ENCODE data around the gene FCHSD2.

Gene FCHSD2

GRCh38 chr11:72937439-72937838, 204.7 kb downstream of the FCHSD2 start:
- TF ChIP-seq MYC (IDR thresholded peaks at IDR 0.05; ENCODE audit: low read depth, low read length) (no peak), POLR2A (IDR thresholded peaks at IDR 0.05; ENCODE audit: extremely low read depth, insufficient read length) (no peak)
- TF ChIP-seq, protein P1, sequence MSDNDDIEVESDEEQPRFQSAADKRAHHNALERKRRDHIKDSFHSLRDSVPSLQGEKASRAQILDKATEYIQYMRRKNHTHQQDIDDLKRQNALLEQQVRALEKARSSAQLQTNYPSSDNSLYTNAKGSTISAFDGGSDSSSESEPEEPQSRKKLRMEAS (IDR thresholded peaks at IDR 0.05; ENCODE audit: low read depth, low read length) = no peak
- H3K4me3 ChIP-seq (ENCODE audit: low read depth, low read length) = no peak overlapping the region
- DNase-seq (ENCODE audit: low read depth) = no peak

DNA sequence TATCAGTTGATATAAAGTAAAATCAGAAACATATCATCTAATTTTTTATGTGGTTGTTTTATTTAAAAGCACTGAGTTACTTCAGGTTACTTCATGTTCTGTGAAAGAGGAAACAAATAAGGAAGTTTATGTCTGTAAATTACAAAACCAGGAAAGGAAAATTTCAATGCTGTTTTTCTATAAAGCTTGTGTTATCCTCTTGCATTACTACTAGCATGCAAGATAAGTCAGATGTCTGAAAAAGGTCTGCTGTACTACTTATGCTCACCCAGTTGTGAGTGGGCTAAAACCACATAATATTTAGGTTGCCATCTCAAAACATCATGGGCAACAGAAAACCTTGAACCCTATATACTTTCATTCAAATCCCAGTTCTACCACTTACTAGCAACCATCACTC, 206.4 kb downstream of the FCHSD2 start:
- TF ChIP-seq, protein P2, sequence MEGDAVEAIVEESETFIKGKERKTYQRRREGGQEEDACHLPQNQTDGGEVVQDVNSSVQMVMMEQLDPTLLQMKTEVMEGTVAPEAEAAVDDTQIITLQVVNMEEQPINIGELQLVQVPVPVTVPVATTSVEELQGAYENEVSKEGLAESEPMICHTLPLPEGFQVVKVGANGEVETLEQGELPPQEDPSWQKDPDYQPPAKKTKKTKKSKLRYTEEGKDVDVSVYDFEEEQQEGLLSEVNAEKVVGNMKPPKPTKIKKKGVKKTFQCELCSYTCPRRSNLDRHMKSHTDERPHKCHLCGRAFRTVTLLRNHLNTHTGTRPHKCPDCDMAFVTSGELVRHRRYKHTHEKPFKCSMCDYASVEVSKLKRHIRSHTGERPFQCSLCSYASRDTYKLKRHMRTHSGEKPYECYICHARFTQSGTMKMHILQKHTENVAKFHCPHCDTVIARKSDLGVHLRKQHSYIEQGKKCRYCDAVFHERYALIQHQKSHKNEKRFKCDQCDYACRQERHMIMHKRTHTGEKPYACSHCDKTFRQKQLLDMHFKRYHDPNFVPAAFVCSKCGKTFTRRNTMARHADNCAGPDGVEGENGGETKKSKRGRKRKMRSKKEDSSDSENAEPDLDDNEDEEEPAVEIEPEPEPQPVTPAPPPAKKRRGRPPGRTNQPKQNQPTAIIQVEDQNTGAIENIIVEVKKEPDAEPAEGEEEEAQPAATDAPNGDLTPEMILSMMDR (IDR thresholded peaks at IDR 0.05; ENCODE audit: low read depth, low read length) = no peak
- TF ChIP-seq, protein P1 (IDR thresholded peaks at IDR 0.05; ENCODE audit: low read depth, low read length) = no peak
- TF ChIP-seq POLR2A (IDR thresholded peaks at IDR 0.05; ENCODE audit: extremely low read depth, insufficient read length) = no peak
- TF ChIP-seq MYC (IDR thresholded peaks at IDR 0.05; ENCODE audit: low read depth, low read length) = no peak
- no peak for DNase-seq (ENCODE audit: low read depth)
- H3K4me3 ChIP-seq (ENCODE audit: low read depth, low read length) = no peak overlapping the region

DNA sequence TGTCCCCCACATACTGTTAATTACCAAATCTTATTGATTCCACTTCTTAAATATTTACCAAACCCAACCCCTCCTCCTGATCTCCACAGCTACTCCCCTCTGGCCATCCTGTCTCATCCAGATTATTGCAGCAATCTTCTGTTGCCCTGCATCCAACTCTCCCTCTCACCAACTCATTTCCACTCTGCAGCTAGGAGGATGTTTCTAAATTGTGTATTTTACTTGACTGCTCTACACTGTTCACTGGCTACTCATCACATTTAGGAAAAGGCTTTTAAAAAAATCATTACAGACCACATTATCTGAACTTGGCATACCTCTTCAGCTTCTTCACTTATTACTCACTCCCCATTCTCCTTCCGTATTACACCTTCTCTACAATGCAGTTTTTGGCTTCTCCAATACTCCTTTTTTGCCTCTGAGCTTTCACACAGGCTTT, 210.0 kb downstream of the FCHSD2 start:
- no peak overlapping the region for H3K4me3 ChIP-seq (ENCODE audit: low read depth, low read length)
- DNase-seq (ENCODE audit: low read depth) = no peak
- TF ChIP-seq MYC (IDR thresholded peaks at IDR 0.05; ENCODE audit: low read depth, low read length) (no peak), POLR2A (IDR thresholded peaks at IDR 0.05; ENCODE audit: extremely low read depth, insufficient read length) (no peak)

DNA sequence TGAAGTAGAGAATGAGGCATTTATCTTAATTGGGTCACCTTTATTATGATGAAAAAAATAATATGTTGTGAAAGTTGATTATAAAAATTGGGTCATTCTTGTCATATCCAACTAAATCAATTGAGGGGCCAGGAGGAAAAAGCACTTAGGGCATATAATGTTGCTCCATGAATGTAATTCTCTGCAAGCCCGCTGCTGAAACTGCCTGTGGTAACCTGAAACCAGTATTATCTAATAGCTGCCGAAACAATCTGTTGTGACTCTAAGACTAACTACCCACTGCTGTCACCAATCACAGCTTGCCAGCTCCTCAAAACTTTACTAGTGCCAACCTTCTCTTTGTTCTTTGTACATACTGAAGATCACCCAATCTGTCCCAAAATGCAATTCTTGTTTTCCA, 212.1 kb downstream of the FCHSD2 start:
- TF ChIP-seq, protein P2 (IDR thresholded peaks at IDR 0.05; ENCODE audit: low read depth, low read length) = no peak
- TF ChIP-seq, protein P1 (IDR thresholded peaks at IDR 0.05; ENCODE audit: low read depth, low read length) = no peak
- TF ChIP-seq MYC (IDR thresholded peaks at IDR 0.05; ENCODE audit: low read depth, low read length) (no peak), POLR2A (IDR thresholded peaks at IDR 0.05; ENCODE audit: extremely low read depth, insufficient read length) (no peak)
- no peak overlapping the region for H3K4me3 ChIP-seq (ENCODE audit: low read depth, low read length)
- no peak for DNase-seq (ENCODE audit: low read depth)

DNA sequence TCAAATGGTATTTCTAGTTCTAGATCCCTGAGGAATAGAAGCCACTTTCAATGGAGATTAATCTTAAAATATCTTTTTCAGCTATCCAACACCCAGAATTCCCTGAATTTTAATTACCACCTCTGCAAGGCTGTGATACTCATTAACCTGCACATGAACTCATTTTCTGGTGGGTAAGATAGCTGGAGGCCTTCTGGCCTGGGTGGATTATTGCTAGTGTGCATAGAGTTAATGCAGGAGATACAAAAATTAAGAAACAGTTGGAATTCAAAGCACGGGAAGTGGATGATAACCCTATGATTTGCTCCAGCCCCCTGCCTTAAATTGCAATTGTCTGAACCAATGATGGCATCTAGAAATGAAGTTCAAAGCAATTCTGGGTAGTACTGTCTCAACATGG, 212.9 kb downstream of the FCHSD2 start:
- TF ChIP-seq, protein P2 (IDR thresholded peaks at IDR 0.05; ENCODE audit: low read depth, low read length) = no peak
- TF ChIP-seq POLR2A (IDR thresholded peaks at IDR 0.05; ENCODE audit: extremely low read depth, insufficient read length) = no peak
- no peak for TF ChIP-seq MYC (IDR thresholded peaks at IDR 0.05; ENCODE audit: low read depth, low read length)
- TF ChIP-seq, protein P1 (IDR thresholded peaks at IDR 0.05; ENCODE audit: low read depth, low read length) = no peak
- no peak for DNase-seq (ENCODE audit: low read depth)
- no peak overlapping the region for H3K4me3 ChIP-seq (ENCODE audit: low read depth, low read length)

DNA sequence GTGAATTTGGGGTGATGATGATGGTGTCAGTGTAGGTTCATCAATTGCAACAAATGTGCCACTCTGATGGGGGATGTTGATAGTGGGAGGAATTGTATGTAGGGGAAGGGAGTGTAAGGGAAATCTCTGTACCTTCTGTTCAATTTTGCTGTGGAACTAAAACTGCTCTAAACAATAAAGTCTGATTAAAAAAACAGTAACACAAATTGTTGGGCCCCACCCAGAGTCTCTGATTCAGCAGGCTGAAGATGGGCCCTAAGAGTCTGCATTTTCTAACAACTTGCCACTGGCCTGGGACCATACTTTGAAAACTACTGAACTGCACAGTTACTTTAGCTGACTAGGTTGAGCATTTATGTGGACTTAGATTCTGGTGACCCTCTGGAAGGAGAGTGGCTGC, 214.7 kb downstream of the FCHSD2 start:
- no peak for DNase-seq (ENCODE audit: low read depth)
- no peak overlapping the region for H3K4me3 ChIP-seq (ENCODE audit: low read depth, low read length)
- TF ChIP-seq POLR2A (IDR thresholded peaks at IDR 0.05; ENCODE audit: extremely low read depth, insufficient read length) = no peak
- TF ChIP-seq, protein P1 (IDR thresholded peaks at IDR 0.05; ENCODE audit: low read depth, low read length) = no peak

GRCh38 chr11:72926076-72926475, 216.0 kb downstream of the FCHSD2 start:
- no peak overlapping the region for H3K4me3 ChIP-seq (ENCODE audit: low read depth, low read length)
- TF ChIP-seq POLR2A (IDR thresholded peaks at IDR 0.05; ENCODE audit: extremely low read depth, insufficient read length) (no peak), MYC (IDR thresholded peaks at IDR 0.05; ENCODE audit: low read depth, low read length) (no peak)
- TF ChIP-seq, protein P1 (IDR thresholded peaks at IDR 0.05; ENCODE audit: low read depth, low read length) = no peak
- TF ChIP-seq, protein P2 (IDR thresholded peaks at IDR 0.05; ENCODE audit: low read depth, low read length) = no peak
- DNase-seq (ENCODE audit: low read depth) = no peak

Measured in NB4 (cell line).